ENCODE measurements around the gene CCNYL1. TPM values are rescaled to one million over a fixed set of nuclear protein-coding genes. Genes with fewer than 3 reads are reported as not detected.
A peak's percentile ranks its signal among the peaks of the same experiment; 100 is the strongest.

CCNYL1 gene
- polyA plus RNA-seq, 3 donors = 17.0 to 24.2 (median 19.8) TPM

GRCh38 chr2:207772081-207772843, 60.8 kb downstream of the CCNYL1 start:
- no peak for DNase-seq (ENCODE audit: extremely low read depth in 1 of 11, low read depth in 9 of 11, low spot score in 4 of 11)

- DNase-seq (ENCODE audit: extremely low read depth in 1 of 11, low read depth in 9 of 11, low spot score in 4 of 11) = no peak
Measured at GRCh38 chr2:207772844-207773205, 61.4 kb downstream of the CCNYL1 start.

- DNase-seq (ENCODE audit: extremely low read depth in 1 of 11, low read depth in 9 of 11, low spot score in 4 of 11) = no peak
Measured at GRCh38 chr2:207775473-207775872, 64.0 kb downstream of the CCNYL1 start.

GRCh38 chr2:207777124-207777523, 65.7 kb downstream of the CCNYL1 start:
- no peak for DNase-seq (ENCODE audit: extremely low read depth in 1 of 11, low read depth in 9 of 11, low spot score in 4 of 11)

- DNase-seq (ENCODE audit: extremely low read depth in 1 of 11, low read depth in 9 of 11, low spot score in 4 of 11) = no peak
Measured at GRCh38 chr2:207778298-207778882, 67.0 kb downstream of the CCNYL1 start.

- DNase-seq (ENCODE audit: extremely low read depth in 1 of 11, low read depth in 9 of 11, low spot score in 4 of 11) = no peak
Measured at GRCh38 chr2:207779523-207779922, 68.1 kb downstream of the CCNYL1 start.

- no peak for DNase-seq (ENCODE audit: extremely low read depth in 1 of 11, low read depth in 9 of 11, low spot score in 4 of 11)
Measured at GRCh38 chr2:207782238-207783030, 71.0 kb downstream of the CCNYL1 start.

GRCh38 chr2:207783514-207783913, 72.1 kb downstream of the CCNYL1 start:
- no peak for DNase-seq (ENCODE audit: extremely low read depth in 1 of 11, low read depth in 9 of 11, low spot score in 4 of 11)

GRCh38 chr2:207784898-207785297, 73.5 kb downstream of the CCNYL1 start:
- no peak for DNase-seq (ENCODE audit: extremely low read depth in 1 of 11, low read depth in 9 of 11, low spot score in 4 of 11)

- DNase-seq (ENCODE audit: extremely low read depth in 1 of 11, low read depth in 9 of 11, low spot score in 4 of 11) = no peak
Measured at GRCh38 chr2:207787017-207787416, 75.6 kb downstream of the CCNYL1 start.

- no peak for DNase-seq (ENCODE audit: extremely low read depth in 1 of 11, low read depth in 9 of 11, low spot score in 4 of 11)
Measured at GRCh38 chr2:207787800-207788199, 76.4 kb downstream of the CCNYL1 start.

- DNase-seq (ENCODE audit: extremely low read depth in 1 of 11, low read depth in 9 of 11, low spot score in 4 of 11) = no peak
Measured at GRCh38 chr2:207790898-207791297, 79.5 kb downstream of the CCNYL1 start.

- no peak for DNase-seq (ENCODE audit: extremely low read depth in 1 of 11, low read depth in 9 of 11, low spot score in 4 of 11)
Measured at GRCh38 chr2:207791579-207792243, 80.3 kb downstream of the CCNYL1 start.

GRCh38 chr2:207792244-207792785, 80.9 kb downstream of the CCNYL1 start:
- no peak for DNase-seq (ENCODE audit: extremely low read depth in 1 of 11, low read depth in 9 of 11, low spot score in 4 of 11)

- peak in 4 of 11 donors; percentile 24 to 38 (median 34) for DNase-seq (ENCODE audit: extremely low read depth in 1 of 11, low read depth in 9 of 11, low spot score in 4 of 11)
Measured at GRCh38 chr2:207796585-207797350, 85.3 kb downstream of the CCNYL1 start.

- no peak for DNase-seq (ENCODE audit: extremely low read depth in 1 of 11, low read depth in 9 of 11, low spot score in 4 of 11)
Measured at GRCh38 chr2:207801259-207801658, 89.8 kb downstream of the CCNYL1 start.

GRCh38 chr2:207802650-207803049, 91.2 kb downstream of the CCNYL1 start:
- DNase-seq (ENCODE audit: extremely low read depth in 1 of 11, low read depth in 9 of 11, low spot score in 4 of 11) = no peak

Measured in renal cortex interstitium (tissue), 11 donors.